ENCODE results near the gene GRHL1.

The GRHL1 gene

DNA sequence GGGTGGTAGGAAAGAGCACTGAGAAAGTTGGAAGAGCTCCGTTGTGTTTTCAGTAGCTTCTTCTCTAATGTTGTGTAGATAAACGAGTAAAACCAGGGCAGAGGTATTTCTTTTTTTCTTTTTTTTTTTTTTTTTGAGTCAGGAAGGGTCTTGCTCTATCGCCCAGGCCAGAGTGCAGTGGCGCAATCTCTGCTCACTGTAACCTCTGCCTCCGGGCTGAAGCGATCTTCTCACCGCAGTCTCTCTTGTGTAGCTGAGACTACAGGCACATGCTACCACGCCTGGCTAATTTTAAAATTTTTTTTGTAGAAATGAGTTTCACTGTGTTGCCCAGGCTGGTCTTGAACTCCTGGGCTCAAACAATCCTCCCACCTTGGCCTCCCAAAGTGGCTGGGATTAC is 6.6 kb downstream of the GRHL1 start:
- no peaks in the 10 kb centered on the region for H3K9me3 ChIP-seq (ENCODE audit: control insufficient read depth, insufficient read depth, low read length)
- no peaks in the 10 kb centered on the region for H3K36me3 ChIP-seq (ENCODE audit: insufficient read depth, low read length)
- H3K4me1 ChIP-seq (ENCODE audit: insufficient read depth, low read length) = no peaks in the 10 kb centered on the region
- no peak overlapping the region for H3K9ac ChIP-seq (ENCODE audit: low read depth, low read length)

DNA sequence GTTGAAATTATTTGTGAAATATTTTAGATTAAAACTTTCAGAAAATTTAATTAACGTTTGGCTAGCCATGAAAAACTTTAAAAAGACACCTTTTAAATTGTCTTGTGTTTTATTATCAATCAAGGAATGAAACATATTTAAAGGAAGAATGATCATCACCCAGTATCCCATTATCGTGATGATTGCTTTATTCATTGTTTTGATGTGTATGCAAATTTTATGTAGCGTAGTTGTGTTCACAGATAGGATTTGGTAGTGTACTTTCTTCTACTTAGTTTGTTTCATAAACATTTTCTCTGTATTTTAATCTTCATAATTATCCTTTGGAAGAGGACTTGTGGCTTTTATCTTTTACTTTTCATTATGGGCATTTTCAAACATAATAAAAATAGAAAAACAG is 7.8 kb downstream of the GRHL1 start:
- no peaks in the 10 kb centered on the region for H3K36me3 ChIP-seq (ENCODE audit: insufficient read depth, low read length)
- H3K4me1 ChIP-seq (ENCODE audit: insufficient read depth, low read length) = no peaks in the 10 kb centered on the region
- no peak overlapping the region for H3K9ac ChIP-seq (ENCODE audit: low read depth, low read length)
- H3K9me3 ChIP-seq (ENCODE audit: control insufficient read depth, insufficient read depth, low read length) = no peaks in the 10 kb centered on the region

DNA sequence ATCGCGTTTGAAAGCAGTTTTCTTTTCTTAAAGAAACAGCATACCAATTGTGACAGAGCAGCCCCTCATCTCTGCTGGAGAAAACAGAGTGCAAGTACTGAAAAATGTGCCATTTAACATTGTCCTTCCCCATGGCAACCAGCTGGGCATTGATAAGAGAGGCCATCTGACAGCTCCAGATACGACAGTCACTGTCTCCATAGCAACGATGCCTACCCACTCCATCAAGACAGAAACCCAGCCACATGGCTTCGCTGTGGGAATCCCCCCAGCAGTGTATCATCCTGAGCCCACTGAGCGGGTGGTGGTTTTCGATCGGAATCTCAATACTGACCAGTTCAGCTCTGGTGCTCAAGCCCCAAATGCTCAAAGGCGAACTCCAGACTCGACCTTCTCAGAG is 9.5 kb downstream of the GRHL1 start:
- no peaks in the 10 kb centered on the region; the same call in 1 of the 2 replicates for H3K36me3 ChIP-seq (ENCODE audit: insufficient read depth, low read length)
- H3K9me3 ChIP-seq (ENCODE audit: control insufficient read depth, insufficient read depth, low read length) = no peaks in the 10 kb centered on the region
- H3K4me1 ChIP-seq (ENCODE audit: insufficient read depth, low read length) = no peaks in the 10 kb centered on the region
- H3K9ac ChIP-seq (ENCODE audit: low read depth, low read length) = no peak overlapping the region

DNA sequence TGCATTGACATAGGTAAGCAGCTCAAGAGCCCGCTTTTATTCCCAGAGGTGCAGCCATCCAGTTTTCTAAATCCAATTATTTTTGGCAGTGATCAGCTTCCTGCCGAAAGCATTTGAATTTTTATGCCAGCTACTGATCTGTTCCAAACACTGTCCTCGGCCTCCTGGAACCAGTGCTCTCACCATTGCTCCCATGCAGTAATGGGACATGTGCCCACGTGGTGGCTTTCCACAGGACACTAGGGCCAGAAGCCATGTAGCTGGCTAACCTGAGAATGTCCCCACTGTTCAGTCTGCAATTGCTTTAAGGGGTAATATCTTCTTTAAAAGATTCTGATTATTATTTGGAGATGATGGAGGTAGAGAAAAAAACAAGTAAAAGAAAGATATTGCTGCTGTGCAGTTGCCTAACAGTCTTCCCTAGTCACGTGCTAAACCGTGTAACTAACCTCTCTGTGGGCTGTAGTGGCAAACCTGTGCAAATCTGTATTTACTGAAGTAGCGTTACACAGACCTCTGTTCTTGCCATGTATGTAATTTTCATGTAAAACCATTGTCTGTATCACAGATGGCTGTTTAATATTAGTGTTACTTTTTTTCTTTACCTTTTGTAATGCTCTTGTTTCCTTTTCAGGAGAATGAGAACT is 13.0 kb downstream of the GRHL1 start:
- Histone ChIP-seq H3K9me3 (ENCODE audit: control insufficient read depth, insufficient read depth, low read length) (no peaks in the 10 kb centered on the region), H3K9ac (ENCODE audit: low read depth, low read length) (no peak overlapping the region), H3K4me1 (ENCODE audit: insufficient read depth, low read length) (no peaks in the 10 kb centered on the region), H3K36me3 (ENCODE audit: insufficient read depth, low read length) (no peaks in the 10 kb centered on the region; the same call in 1 of the 2 replicates)

DNA sequence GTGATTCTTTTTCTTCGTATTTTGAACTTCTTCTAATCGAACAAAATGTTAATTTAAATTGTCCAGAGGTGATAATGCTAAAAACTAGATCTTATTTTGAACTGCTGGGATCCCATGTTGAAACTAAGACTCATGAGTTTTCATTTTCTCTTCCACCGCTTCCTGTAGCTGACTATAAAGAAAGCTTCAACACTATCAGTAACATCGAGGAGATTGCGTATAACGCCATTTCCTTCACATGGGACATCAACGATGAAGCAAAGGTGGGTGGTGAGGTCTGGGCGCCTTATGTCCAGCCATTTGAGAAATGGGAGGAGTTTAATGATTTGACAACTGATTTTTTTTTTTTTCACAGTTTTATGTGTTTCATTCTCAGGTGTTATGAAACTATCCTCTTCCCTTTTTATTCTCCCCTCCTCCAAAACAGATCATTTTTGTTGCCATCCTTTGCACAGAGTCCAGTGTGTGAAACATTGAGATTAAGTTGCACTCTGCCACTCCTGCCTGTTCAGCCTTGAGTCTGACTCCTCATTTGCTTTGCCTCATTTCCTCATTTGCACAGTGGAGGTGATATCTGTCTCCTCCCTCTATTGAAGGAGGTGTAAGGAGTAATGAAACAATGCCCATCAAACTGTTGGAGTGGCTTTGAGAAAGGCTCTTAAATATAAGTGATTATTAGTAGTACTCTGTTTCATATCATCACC is 13.8 kb downstream of the GRHL1 start:
- Histone ChIP-seq H3K9ac (ENCODE audit: low read depth, low read length) (no peak overlapping the region), H3K9me3 (ENCODE audit: control insufficient read depth, insufficient read depth, low read length) (no peaks in the 10 kb centered on the region), H3K4me1 (ENCODE audit: insufficient read depth, low read length) (no peaks in the 10 kb centered on the region), H3K36me3 (ENCODE audit: insufficient read depth, low read length) (no peaks in the 10 kb centered on the region; the same call in 1 of the 2 replicates)

DNA sequence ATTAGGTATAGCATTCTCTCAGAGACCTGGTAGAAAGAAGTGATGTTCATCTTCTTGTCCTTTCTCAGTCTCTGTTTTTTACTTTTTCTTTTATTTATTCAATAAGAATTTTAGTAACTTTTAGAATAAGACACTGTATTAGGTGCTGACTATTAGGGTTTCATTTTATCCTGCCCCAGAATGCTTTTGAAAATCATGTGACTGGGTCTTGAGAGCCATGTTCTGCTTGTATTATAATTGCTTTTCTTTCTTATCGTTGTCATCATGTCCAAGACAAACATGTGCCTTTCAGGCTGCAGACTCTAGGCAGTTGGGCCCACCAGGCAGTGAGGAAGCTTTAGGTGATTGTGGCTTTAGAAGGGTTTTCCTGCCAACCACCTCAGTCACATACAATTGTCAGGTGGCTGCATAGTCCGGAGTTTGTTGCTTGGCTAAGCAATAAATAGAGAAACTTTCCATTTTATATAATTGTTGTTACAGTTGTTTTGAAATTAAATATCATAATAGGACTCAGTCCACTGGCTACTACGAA is 15.1 kb downstream of the GRHL1 start:
- Histone ChIP-seq H3K9me3 (ENCODE audit: control insufficient read depth, insufficient read depth, low read length) (no peaks in the 10 kb centered on the region), H3K9ac (ENCODE audit: low read depth, low read length) (no peak overlapping the region), H3K4me1 (ENCODE audit: insufficient read depth, low read length) (no peaks in the 10 kb centered on the region), H3K36me3 (ENCODE audit: insufficient read depth, low read length) (no peaks in the 10 kb centered on the region; the same call in 1 of the 2 replicates)

DNA sequence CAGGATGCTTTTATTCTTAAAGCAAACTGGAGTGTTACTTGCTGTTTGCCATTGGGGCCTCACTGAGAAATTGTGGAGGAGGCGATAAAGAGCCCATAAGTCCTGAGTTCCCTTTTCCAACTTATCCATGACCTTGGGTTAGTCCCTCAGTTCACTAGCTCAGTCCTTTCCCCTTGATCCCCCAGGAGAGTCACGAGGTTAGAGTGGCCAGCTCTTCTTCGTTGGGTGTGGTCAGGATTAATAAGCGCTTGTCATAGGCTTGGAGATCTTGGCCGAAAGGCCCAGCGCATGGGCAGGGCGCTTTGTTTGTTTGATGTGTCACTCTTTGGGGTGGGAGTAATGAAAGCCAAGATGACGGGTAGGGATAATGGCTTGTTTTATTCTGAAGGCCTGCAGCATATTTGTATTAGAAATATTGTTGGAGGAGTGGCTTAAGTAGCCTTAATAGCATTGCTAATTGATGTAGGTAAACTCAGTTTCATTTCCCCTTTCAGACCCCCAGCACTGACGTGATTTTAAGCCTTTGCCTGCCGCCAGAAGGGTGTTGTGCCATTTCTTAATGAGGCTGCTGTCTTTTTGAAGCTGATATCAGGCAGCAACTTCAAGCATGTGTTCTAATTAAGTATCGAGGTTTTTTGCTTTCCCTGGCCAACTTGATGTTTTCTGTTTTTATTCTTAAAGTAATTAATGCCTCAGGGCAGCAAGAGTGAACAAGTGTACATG is 15.7 kb downstream of the GRHL1 start:
- Histone ChIP-seq H3K9me3 (ENCODE audit: control insufficient read depth, insufficient read depth, low read length) (no peaks in the 10 kb centered on the region), H3K4me1 (ENCODE audit: insufficient read depth, low read length) (no peaks in the 10 kb centered on the region), H3K36me3 (ENCODE audit: insufficient read depth, low read length) (no peaks in the 10 kb centered on the region; the same call in 1 of the 2 replicates), H3K9ac (ENCODE audit: low read depth, low read length) (no peak overlapping the region)

DNA sequence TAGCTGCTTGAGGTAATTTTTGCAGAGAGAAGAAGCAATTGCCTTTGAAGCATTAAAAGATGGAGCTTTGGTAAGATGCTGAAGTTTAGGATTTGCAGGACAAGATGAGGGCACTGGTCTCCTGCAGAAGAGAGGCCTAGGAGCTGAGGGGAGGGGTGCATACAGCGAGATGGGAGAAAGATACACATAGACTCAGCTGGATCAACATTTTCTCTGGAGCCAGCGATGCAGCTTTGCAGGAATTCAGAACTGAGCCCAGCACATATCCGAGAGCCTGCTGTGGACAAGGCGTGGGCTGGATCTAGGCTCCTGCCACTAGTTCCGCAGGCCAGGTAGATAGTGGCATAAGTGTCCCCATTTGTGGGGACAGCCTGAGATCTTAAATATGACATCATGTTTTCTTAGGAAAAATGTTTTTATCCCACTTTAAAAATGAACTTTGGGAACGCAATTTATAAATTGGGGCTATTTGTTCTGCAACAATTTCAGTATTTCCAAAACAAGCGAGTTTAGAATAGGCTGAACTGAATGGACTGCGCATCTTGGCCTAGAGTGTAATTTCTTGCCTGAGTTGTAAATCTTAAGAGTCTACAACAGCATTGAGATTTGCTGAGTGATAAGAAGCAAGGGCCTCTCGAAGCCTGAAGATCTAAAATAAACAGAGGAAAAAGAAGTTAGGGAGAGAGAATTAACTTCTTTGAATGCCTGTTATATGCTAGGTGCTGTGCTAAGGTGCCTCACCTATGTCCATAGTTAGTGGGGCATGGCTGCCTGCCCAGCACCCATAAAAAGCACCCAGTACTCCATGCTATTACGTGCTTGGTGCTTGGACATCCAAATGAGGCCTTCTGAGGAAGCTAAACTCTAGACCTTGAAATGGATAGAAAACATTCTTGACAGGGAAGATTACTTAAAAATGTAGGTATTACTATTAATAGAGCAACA is 17.3 kb downstream of the GRHL1 start:
- no peak overlapping the region for H3K9ac ChIP-seq (ENCODE audit: low read depth, low read length)
- H3K36me3 ChIP-seq (ENCODE audit: insufficient read depth, low read length) = no peaks in the 10 kb centered on the region; the same call in 1 of the 2 replicates
- no peaks in the 10 kb centered on the region for H3K9me3 ChIP-seq (ENCODE audit: control insufficient read depth, insufficient read depth, low read length)
- 0 out of 2 replicates have a peak, but pooled peaks cover 8% of the 10 kb centered on the region for H3K4me1 ChIP-seq (ENCODE audit: insufficient read depth, low read length)

DNA sequence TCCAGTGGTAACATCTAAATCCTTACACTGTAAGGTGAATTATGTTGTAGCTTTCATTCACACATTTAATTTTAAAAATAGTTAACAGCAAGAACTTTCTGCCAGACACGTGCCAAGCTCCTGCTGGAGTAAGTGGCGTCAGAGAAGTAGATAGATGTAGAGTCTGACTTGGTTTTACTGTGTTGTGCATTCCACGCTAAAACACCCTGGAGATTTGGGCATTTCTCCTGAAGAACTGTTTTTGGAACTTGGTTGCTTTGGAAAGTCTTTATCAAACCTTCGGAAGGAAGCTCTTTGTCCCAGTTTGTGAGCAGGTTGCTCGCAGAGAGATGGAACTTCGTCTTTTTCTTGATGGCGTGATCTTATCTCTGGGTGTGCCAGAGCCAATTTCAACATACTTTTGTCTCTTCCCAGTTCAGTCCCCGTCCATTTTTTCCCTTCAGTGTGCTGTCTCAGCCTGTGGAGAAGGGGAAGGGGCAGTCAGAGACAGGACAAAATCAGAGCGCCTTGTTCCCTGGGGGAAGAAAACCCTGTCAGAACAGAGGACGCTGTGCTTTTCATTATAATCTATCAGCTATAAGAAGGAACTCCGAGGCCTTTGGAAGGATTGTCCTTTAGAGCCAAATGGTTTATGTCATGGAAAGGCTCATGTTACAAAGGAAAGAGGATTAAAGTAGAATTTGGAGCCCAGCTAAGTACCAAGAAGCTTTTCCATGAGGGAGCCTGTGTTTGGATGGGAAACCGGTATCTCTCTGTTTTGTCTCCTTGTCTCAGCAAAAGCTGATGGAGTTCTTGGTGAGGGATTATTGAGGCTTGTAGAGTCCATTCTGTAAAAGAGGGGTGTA is 18.9 kb downstream of the GRHL1 start:
- no peak overlapping the region for H3K9ac ChIP-seq (ENCODE audit: low read depth, low read length)
- no peaks in the 10 kb centered on the region for H3K9me3 ChIP-seq (ENCODE audit: control insufficient read depth, insufficient read depth, low read length)
- no peaks in the 10 kb centered on the region for H3K36me3 ChIP-seq (ENCODE audit: insufficient read depth, low read length)
- 0 out of 2 replicates have a peak, but pooled peaks cover 8% of the 10 kb centered on the region for H3K4me1 ChIP-seq (ENCODE audit: insufficient read depth, low read length)

DNA sequence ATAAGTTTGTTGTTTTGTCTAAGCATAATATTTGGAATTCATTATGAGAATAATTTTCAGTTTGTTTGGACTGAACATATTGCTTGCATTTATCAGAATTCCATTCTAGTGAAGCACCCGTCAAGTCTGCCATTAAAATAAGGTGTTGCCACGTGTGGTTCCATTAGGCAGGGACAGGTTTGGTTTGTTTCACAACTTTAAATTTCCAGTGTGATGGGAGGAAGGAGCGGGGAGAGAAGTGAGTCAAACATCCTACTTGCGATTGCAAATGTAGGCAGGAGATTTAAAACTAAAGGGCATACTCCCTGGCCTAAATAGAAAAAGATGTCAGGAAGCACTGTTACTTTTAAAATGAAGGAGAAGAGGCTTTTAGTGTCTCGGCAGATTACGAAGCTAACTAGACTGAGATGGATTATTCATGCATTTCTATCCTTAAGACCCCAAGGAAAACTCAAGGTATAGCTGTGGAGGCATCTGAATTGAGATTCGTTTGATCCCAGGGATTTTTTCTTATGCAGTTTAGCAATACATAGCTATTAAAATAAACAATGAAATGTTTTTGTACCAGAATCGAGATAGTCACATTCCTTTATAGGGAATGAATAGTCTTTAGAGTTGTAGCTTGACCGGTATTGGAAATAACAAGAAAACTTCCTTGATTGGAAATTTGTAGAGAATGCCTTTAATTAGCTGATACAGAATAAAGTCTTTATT is 19.8 kb downstream of the GRHL1 start:
- 0 out of 2 replicates have a peak, but pooled peaks cover 8% of the 10 kb centered on the region for H3K4me1 ChIP-seq (ENCODE audit: insufficient read depth, low read length)
- H3K9me3 ChIP-seq (ENCODE audit: control insufficient read depth, insufficient read depth, low read length) = no peaks in the 10 kb centered on the region
- no peaks in the 10 kb centered on the region for H3K36me3 ChIP-seq (ENCODE audit: insufficient read depth, low read length)
- H3K9ac ChIP-seq (ENCODE audit: low read depth, low read length) = no peak overlapping the region

DNA sequence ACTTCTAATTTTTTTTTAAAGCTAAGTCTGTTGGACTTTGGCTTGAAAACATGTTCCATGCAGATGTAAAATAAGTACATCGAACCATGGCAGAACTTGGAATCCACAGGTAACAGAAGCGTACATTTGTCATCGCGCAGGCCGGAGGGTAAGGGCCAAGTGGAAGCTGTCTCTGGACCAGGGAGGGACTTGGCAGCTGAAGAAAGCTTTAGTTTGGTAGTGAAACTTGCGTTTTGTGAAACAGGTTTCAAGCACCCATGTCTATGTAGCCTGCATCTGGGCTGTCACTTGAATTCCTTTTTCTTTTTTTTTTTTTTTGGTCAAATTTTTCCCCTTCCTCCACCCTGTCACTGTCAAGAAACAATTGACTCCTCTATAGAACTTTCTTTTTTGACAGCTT is 20.4 kb downstream of the GRHL1 start:
- H3K4me1 ChIP-seq (ENCODE audit: insufficient read depth, low read length) = 0 out of 2 replicates have a peak, but pooled peaks cover 8% of the 10 kb centered on the region
- no peaks in the 10 kb centered on the region for H3K9me3 ChIP-seq (ENCODE audit: control insufficient read depth, insufficient read depth, low read length)
- H3K36me3 ChIP-seq (ENCODE audit: insufficient read depth, low read length) = no peaks in the 10 kb centered on the region
- H3K9ac ChIP-seq (ENCODE audit: low read depth, low read length) = no peak overlapping the region

DNA sequence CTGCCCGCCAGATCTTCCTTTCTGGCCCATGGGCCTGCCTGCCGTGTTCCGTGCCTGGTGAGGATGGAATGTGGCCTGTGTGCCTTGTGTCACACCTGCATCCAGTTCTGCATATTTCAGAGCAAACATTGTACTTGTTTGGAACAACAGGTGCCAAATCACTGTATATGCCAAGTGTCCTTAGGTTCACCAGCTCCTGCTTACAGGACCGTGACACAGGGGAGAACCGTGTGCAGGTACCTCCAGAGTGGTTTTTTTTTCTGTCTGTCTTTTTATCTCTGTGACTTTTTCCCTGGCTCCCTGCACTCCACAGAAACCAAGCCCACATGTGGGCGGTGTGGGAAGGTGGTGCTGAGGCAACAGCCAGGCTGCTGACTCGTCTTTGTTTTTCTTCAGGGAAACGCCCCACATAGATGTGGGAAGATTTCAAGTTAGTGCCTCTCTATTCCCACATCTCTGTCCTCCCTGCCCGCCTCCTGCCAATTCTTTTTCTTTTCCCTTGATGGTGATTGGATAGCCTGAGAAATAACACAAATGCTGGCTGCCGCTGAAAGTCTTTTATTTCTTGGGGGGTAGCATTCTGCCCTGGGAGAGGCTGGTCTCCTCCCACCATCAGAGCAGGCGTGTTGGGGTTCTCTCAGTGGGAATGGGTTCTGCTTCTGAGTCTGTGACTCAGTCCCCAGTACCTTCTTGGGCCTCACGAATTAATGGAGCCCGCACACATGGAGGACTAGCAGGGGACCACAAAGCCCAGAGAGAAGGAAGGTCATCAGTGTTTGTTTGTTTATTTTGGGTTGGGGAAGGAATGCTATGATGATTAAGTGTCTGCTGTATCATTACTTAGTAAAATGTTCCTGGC is 21.4 kb downstream of the GRHL1 start:
- Histone ChIP-seq H3K4me1 (ENCODE audit: insufficient read depth, low read length) (0 out of 2 replicates have a peak, but pooled peaks cover 8% of the 10 kb centered on the region), H3K9me3 (ENCODE audit: control insufficient read depth, insufficient read depth, low read length) (no peaks in the 10 kb centered on the region), H3K36me3 (ENCODE audit: insufficient read depth, low read length) (no peaks in the 10 kb centered on the region), H3K9ac (ENCODE audit: low read depth, low read length) (no peak overlapping the region)

All from ES-I3 (cell line).